HCT116 (cell line): ENCODE data around the gene ZC3HAV1.
"Not testable (repeated sequence)": the region's sequence is repeated elsewhere in the genome, so short reads cannot be mapped to it uniquely, and the experiment has no call there.

ENCODE experiments used
- CBX3 ChIP-seq: IDR thresholded peaks from 2 replicates; pipeline ENCODE4 v1.6.1; 2012; ENCODE audit warnings: low read depth
- CEBPB ChIP-seq: IDR thresholded peaks from 2 replicates; pipeline ENCODE4 v1.6.1; 2012; ENCODE audit warnings: low read depth
- CTCF ChIP-seq, 3 experiments: fragments of 200-600 bp in 1 of 3; sonication (generic) in 1 of 3; IDR thresholded peaks in 2 of 3; conservative IDR thresholded peaks in 1 of 3; 2 replicates each; pipeline ENCODE4 v1.5.1; 2012 to 2017; ENCODE audit warnings: low read depth in 2 of 3, low read length in 2 of 3, antibody characterized with exemption in 1 of 3, borderline replicate concordance in 1 of 3, control low read depth in 1 of 3, mild to moderate bottlenecking in 1 of 3, mixed read lengths in 1 of 3, mixed run types in 1 of 3, moderate library complexity in 1 of 3; ENCODE audit not compliant: insufficient read depth in 1 of 3
- EZH2 ChIP-seq: fragments of 200-600 bp; sonication (generic); IDR thresholded peaks from 2 replicates; pipeline ENCODE4 v1.6.1; 2017; ENCODE audit warnings: antibody characterized with exemption, mixed run types
- EZH2phosphoT487 ChIP-seq: fragments of 200-600 bp; IDR thresholded peaks from 2 replicates; pipeline ENCODE4 v1.6.1; 2018; ENCODE audit warnings: antibody characterized with exemption, borderline replicate concordance
- FOSL1 ChIP-seq: IDR thresholded peaks from 2 replicates; pipeline ENCODE4 v1.6.1; 2012; ENCODE audit warnings: low read depth
- JUND ChIP-seq: IDR thresholded peaks from 2 replicates; pipeline ENCODE4 v1.6.1; 2012
- MAX ChIP-seq: IDR thresholded peaks from 2 replicates; pipeline ENCODE4 v1.6.1; 2012
- POLR2A ChIP-seq: IDR thresholded peaks from 2 replicates; pipeline ENCODE4 v1.7.0; 2011; ENCODE audit warnings: borderline replicate concordance; ENCODE audit not compliant: insufficient read depth, insufficient read length; ENCODE audit errors: extremely low read depth
- POLR2AphosphoS5 ChIP-seq: IDR thresholded peaks from 2 replicates; pipeline ENCODE4 v1.6.1; 2011; ENCODE audit warnings: mild to moderate bottlenecking, low read depth, low read length, moderate library complexity
- RAD21 ChIP-seq: IDR thresholded peaks from 2 replicates; pipeline ENCODE4 v1.6.1; 2012; ENCODE audit warnings: low read depth, mild to moderate bottlenecking
- ZBTB33 ChIP-seq: IDR thresholded peaks from 2 replicates; pipeline ENCODE4 v1.6.1; 2011; ENCODE audit warnings: mild to moderate bottlenecking, low read length, moderate library complexity; ENCODE audit not compliant: insufficient replicate concordance; ENCODE audit errors: extremely low read depth

- not testable (repeated sequence) for TF ChIP-seq CTCF (IDR thresholded peaks at IDR 0.05 in 2 of 3, conservative IDR thresholded peaks at IDR 0.05 in 1 of 3; ENCODE audit: borderline replicate concordance in 1 of 3, insufficient read depth in 1 of 3, low read depth in 2 of 3, low read length in 2 of 3); EZH2phosphoT487; MAX; POLR2A; FOSL1; JUND; EZH2; ZBTB33; CBX3; CEBPB; POLR2AphosphoS5; RAD21
These were observed 54.9 kb downstream of the ZC3HAV1 start for GRCh38 chr7:139054656-139055055.
